ENCODE results near the gene LRRIQ1. TPM values are rescaled to one million over a fixed set of nuclear protein-coding genes. Genes with fewer than 3 reads are reported as not detected.
"Not testable (repeated sequence)": the region's sequence is repeated elsewhere in the genome, so short reads cannot be mapped to it uniquely, and the experiment has no call there.

Gene LRRIQ1
- total RNA-seq, 1 donor from 2014 or later: not detected

DNA sequence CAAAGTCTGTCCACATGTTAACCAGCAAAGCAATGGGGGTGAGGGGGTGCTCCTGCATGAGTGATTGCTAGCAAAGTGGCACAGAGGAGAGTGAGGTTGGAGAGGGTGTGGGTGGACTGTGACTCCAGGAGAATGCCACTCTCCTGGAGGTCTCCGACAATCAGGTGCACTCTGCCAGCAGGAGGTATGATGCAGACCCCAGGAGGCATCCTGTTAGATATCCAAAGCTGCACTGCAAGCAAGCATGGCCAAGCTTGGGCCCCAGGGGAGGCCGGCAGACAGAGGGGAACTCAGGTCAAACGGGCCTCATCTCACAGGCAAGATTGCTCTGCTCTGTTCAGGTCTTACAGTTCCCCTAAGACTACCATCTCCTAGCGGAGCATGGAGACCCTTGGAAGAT, 170.4 kb downstream of the LRRIQ1 start:
- H3K27ac Mint-ChIP-seq (ENCODE audit: unreplicated experiment): no peak overlapping the region
- peaks cover 5% of the 10 kb centered on the region for H3K27me3 Mint-ChIP-seq (ENCODE audit: low read depth)
- peaks cover 10% of the 10 kb centered on the region for H3K9me3 Mint-ChIP-seq (ENCODE audit: low read depth)

DNA sequence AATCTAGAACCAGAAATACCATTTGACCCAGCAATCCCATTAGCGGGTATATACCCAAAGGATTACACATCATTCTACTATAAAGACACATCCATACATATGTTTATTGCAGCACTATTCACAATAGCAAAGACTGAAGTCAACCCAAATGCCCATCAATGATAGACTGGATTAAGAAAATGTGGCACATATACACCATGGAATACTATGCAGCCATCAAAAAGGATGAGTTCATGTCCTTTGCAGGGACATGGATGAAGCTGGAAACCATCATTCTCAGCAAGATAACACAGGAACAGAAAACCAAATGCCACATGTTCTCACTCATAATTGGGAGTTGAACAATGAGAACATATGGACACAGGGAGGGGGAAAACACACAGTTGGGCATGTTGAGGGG, 188.2 kb downstream of the LRRIQ1 start:
- H3K36me3 Mint-ChIP-seq (ENCODE audit: low read depth); H3K27ac Mint-ChIP-seq (ENCODE audit: unreplicated experiment); H3K9me3 Mint-ChIP-seq (ENCODE audit: low read depth); H3K4me1 Mint-ChIP-seq (ENCODE audit: low read depth); H3K27me3 Mint-ChIP-seq (ENCODE audit: low read depth); DNase-seq (ENCODE audit: low spot score); H3K4me3 Mint-ChIP-seq (ENCODE audit: unreplicated experiment): not testable (repeated sequence)

More for the DNA sequence above, 170.4 kb downstream of the LRRIQ1 start:
- TF ChIP-seq, protein P1, sequence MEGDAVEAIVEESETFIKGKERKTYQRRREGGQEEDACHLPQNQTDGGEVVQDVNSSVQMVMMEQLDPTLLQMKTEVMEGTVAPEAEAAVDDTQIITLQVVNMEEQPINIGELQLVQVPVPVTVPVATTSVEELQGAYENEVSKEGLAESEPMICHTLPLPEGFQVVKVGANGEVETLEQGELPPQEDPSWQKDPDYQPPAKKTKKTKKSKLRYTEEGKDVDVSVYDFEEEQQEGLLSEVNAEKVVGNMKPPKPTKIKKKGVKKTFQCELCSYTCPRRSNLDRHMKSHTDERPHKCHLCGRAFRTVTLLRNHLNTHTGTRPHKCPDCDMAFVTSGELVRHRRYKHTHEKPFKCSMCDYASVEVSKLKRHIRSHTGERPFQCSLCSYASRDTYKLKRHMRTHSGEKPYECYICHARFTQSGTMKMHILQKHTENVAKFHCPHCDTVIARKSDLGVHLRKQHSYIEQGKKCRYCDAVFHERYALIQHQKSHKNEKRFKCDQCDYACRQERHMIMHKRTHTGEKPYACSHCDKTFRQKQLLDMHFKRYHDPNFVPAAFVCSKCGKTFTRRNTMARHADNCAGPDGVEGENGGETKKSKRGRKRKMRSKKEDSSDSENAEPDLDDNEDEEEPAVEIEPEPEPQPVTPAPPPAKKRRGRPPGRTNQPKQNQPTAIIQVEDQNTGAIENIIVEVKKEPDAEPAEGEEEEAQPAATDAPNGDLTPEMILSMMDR (IDR thresholded peaks at IDR 0.05): no peak
- H3K4me3 Mint-ChIP-seq (ENCODE audit: unreplicated experiment): no peak overlapping the region
- peak; percentile 55 for DNase-seq (ENCODE audit: low spot score)
- no peaks in the 10 kb centered on the region for H3K36me3 Mint-ChIP-seq (ENCODE audit: low read depth)
- H3K4me1 Mint-ChIP-seq (ENCODE audit: low read depth): no peaks in the 10 kb centered on the region

DNA sequence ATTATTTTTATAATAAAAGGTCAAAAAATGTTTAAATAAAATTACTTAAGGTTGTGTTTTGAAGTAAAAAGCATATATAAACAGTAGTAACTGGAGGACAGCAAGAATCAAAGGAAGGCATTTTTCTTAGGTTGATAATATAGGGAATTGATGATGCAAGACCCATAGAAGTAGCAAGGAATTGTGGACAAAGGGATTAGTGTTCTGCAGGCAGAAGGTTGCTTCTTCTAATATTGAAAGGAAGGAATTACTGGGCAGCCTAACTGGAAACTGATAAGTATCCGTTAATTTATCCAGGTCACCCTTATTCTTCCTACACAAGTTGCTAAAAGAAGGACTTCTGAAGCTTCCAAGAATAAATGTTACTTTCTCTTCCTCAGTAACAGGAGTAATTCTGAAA, 189.3 kb downstream of the LRRIQ1 start:
- H3K27ac Mint-ChIP-seq (ENCODE audit: unreplicated experiment): no peak overlapping the region
- no peak for DNase-seq (ENCODE audit: low spot score)
- H3K27me3 Mint-ChIP-seq (ENCODE audit: low read depth): peaks cover 9% of the 10 kb centered on the region
- TF ChIP-seq, protein P1 (IDR thresholded peaks at IDR 0.05): no peak
- no peaks in the 10 kb centered on the region for H3K9me3 Mint-ChIP-seq (ENCODE audit: low read depth)
- no peaks in the 10 kb centered on the region for H3K36me3 Mint-ChIP-seq (ENCODE audit: low read depth)
- H3K4me1 Mint-ChIP-seq (ENCODE audit: low read depth): no peaks in the 10 kb centered on the region
- no peak overlapping the region for H3K4me3 Mint-ChIP-seq (ENCODE audit: unreplicated experiment)

DNA sequence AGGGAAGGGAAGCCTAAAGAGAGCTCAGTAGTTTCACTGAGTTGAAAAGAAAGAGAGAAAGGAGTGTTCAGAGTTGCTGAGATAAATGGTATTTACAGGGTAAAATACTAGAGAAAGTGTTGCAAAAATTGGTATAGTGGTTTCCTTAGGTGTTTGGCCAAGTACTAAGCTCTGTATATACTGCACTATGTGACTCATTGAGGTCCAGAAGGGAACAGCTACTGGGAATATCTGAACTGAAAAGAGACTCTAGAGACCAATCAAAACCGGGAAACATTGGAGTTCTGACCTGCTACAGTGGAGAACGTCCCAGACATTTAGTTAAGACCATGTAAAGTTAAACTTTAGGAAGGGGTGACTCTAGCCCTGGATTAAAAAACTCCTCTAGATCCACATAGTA, 201.2 kb downstream of the LRRIQ1 start:
- H3K27ac Mint-ChIP-seq (ENCODE audit: unreplicated experiment): no peak overlapping the region
- peaks cover 1% of the 10 kb centered on the region for H3K27me3 Mint-ChIP-seq (ENCODE audit: low read depth)
- TF ChIP-seq, protein P1 (IDR thresholded peaks at IDR 0.05): no peak

DNA sequence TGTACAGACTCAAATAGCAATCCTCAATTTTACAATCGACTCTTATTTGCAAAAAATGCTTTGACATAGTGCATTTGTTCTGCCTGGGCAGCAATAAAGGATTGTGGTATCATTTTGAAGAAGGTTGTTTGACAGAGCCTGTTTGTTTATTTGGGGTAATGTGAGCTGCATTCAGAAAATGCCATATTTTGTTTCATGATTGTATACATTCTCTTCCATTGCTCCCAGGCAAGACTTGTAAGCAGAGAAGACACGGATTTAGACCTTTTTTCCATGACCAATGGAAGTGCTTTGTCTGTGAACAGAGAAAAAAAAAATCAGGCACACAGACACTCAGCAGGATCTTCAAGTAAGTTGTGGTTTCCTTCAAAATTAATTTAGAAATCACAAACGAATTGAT, 208.4 kb downstream of the LRRIQ1 start:
- H3K4me1 Mint-ChIP-seq (ENCODE audit: low read depth): no peaks in the 10 kb centered on the region
- no peaks in the 10 kb centered on the region for H3K36me3 Mint-ChIP-seq (ENCODE audit: low read depth)
- DNase-seq (ENCODE audit: low spot score): no peak
- H3K27me3 Mint-ChIP-seq (ENCODE audit: low read depth): no peaks in the 10 kb centered on the region
- TF ChIP-seq, protein P1 (IDR thresholded peaks at IDR 0.05): no peak
- H3K4me3 Mint-ChIP-seq (ENCODE audit: unreplicated experiment): no peak overlapping the region
- no peak overlapping the region for H3K27ac Mint-ChIP-seq (ENCODE audit: unreplicated experiment)
- no peaks in the 10 kb centered on the region for H3K9me3 Mint-ChIP-seq (ENCODE audit: low read depth)

More for the DNA sequence above, 201.2 kb downstream of the LRRIQ1 start:
- DNase-seq (ENCODE audit: low spot score): no peak
- Mint-ChIP-seq H3K9me3 (ENCODE audit: low read depth) (peaks cover 17% of the 10 kb centered on the region), H3K4me1 (ENCODE audit: low read depth) (no peaks in the 10 kb centered on the region), H3K36me3 (ENCODE audit: low read depth) (no peaks in the 10 kb centered on the region), H3K4me3 (ENCODE audit: unreplicated experiment) (no peak overlapping the region)

DNA sequence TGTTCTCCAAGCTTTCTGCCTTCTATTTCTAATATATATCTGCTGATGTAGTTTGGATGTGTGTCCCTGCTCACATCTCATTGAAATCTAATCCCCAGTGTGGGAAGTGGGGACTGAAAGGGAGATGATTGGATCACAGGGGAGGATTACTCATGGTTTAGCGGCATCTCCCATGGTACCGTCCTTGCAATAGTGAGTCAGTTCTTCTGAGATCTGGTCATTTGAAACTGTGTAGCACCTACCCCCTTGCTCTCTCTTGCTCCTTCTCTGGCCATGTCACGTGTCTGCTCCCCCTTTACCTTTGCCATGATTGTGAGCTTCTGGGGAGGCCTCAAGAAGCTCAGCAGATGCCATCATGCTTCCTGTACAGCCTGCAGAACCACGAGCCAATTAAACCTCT, 217.7 kb downstream of the LRRIQ1 start:
- Mint-ChIP-seq H3K4me1 (ENCODE audit: low read depth) (no peaks in the 10 kb centered on the region), H3K9me3 (ENCODE audit: low read depth) (no peaks in the 10 kb centered on the region), H3K27me3 (ENCODE audit: low read depth) (peaks cover 6% of the 10 kb centered on the region), H3K4me3 (ENCODE audit: unreplicated experiment) (no peak overlapping the region), H3K36me3 (ENCODE audit: low read depth) (no peaks in the 10 kb centered on the region), H3K27ac (ENCODE audit: unreplicated experiment) (no peak overlapping the region)
- no peak for DNase-seq (ENCODE audit: low spot score)
- TF ChIP-seq, protein P1 (IDR thresholded peaks at IDR 0.05): no peak
